GM21367 (cell line): ENCODE measurements around the gene SPAG16.

Experiments used
- ATAC-seq: cut with Tn5 transposase; IDR thresholded peaks from one replicate; pipeline ENCODE4 v1.9.1; 2021; ENCODE audit not compliant: unreplicated experiment

SPAG16 gene

GRCh38 chr2:214451516-214452275, 1167.4 kb downstream of the SPAG16 start:
- ATAC-seq: no peak
